Activated CD8-positive, alpha-beta memory T cell treated with anti-CD3 and anti-CD28 coated beads for 1 hour (primary cell): ENCODE results near the gene IFIT1.
"Not testable (repeated sequence)": the region's sequence is repeated elsewhere in the genome, so short reads cannot be mapped to it uniquely, and the experiment has no call there.

Experiments
- DNase-seq, 2 donors: peaks; one replicate each; pipeline ENCODE4 v3.0.0-alpha.2; 2020; ENCODE audit warnings: low read depth in 1 of 2; ENCODE audit errors: extremely low read depth in 1 of 2

The IFIT1 gene

DNA sequence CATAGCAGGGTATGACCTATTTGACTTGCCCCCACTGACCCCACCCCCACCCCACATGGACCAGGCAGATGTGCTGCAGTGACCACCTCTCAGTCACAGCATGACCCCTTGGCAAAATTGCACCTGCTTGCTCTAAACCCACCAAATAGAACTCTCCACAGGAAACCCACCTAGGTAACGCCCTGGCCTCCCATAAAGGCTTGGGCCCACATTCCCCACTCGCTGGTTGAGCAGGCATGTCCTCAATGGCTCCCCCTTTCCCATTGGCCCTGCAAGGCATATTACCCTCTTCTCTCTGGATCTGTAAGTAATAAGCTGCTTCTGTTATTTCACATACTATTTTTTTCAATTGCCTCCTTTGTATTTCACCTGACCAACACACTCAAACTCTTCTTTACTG is 2.7 kb downstream of the IFIT1 start:
- DNase-seq = no peak

DNA sequence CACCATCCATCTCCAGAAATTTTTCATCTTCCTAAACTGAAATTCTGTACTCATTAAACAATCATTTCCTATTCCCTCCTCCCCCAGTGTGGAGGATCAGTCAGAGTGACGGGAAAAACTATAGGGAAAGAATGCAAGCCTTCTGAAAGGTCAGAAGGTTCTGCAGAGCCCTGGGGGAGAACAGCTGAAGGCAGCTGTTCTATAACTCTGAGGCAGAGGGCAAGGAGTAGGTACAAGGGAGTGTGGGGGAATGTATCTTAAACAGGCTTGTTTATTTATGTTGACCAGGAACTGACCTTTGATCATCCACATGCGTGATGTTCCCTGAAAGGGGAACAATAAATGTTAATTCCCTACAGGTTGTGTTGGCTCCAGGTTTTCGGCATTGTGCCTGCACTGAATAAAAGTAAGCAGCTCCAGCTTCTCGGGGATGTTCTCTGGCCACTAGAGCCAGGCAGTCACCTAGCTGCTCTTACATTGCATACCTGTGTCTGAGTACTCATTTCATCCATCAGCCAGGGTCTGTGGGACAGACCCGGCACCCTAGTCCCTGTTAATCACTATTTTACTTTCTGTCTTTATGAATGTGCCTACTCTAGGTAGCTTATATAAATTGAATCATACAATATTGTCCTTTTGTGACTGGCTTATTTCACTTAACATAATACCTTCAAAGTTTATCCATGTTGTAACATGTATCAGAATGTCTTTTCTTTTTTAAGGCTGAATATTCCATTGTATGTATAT is 5.8 kb downstream of the IFIT1 start:
- DNase-seq = no peak

- no peak for DNase-seq
Observed at GRCh38 chr10:89399956-89400355, 7.5 kb downstream of the IFIT1 start.

GRCh38 chr10:89403043-89403442 is 10.6 kb downstream of the IFIT1 start:
- DNase-seq = no peak

DNA sequence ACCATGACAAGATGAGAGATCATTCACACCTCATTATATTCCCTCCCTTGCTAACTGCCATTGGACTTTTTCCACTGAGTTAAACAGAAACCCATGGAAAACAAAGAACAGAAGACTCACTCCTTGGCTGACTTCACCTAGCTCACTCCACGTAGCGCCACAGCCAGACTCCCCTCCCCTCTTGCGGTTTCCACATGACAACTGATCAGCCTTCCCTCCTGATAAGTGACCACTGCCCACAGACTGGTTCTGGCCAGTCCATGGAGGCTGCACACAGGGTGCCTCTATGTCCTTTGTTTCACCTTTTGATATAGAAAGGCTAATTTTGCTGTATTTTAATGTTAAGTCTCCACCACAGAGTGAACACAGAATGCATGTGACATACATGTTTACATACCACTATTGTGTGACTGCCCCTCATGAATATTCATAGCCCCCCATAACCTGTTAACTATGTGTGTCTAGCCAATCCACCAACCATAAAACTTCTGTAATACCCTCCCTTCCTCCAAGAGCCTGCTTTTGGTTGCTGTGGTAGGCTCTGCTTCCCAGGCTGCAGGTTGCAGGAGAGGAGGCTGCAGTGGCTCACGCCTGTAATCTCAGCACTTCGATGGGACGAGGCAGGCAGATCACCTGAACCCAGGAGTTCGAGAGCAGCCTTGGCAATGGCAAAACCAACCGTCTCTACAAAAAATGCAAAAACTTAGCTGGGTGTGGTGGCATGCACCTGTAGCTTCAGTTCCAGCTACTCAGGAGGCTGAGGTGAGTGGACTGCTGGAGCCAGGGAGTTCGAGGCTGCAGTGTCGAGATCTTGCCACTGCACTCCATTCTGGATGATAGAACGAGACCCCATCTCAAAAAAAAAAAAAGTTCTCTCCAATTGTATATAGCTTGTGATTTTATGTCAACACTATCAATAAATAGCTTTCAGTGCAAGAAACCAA is 12.0 kb downstream of the IFIT1 start:
- no peak for DNase-seq

GRCh38 chr10:89406178-89406577 is 13.8 kb downstream of the IFIT1 start:
- DNase-seq = not testable (repeated sequence)

- not testable (repeated sequence) for DNase-seq
Observed at GRCh38 chr10:89407792-89408191, 15.4 kb downstream of the IFIT1 start.

DNA sequence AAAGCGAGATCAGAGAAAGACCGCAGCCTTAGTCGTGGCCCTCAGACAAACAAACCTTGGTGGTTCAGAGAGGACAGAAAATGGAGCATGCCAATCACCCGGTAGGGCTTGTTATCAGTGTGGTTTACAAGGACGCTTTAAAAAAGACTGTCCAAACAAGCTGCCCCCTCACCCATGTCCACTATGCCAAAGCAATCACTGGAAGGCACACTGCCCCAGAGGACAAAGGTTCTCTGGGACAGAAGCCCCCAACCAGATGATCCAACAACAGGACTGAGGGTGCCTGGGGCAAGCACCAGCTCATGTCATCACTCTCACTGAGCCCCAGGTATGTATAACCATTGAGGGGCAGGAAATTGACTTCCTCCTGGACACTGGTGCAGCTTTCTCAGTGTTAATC is 16.9 kb downstream of the IFIT1 start:
- DNase-seq = not testable (repeated sequence)

- not testable (repeated sequence) for DNase-seq
Observed at GRCh38 chr10:89410551-89410950, 18.1 kb downstream of the IFIT1 start.

DNA sequence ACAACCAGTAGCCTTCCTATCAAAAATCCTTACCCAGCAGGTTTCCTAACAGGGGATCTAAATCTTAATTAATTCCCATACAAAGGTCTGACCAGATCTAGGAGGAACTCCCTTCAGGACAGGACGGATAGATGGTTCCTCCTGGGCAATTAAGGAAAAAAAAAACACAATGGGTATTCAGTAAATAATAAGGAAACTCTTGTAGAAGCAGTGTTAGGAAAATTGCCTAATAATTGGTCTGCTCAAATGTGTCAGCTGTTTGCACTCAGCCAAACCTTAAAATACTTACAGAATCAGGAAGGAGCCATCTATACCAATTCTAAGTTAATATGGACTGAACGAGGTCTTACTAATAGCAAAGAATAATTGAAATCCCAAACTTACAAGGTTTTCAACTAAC is 18.7 kb downstream of the IFIT1 start:
- not testable (repeated sequence) for DNase-seq

DNA sequence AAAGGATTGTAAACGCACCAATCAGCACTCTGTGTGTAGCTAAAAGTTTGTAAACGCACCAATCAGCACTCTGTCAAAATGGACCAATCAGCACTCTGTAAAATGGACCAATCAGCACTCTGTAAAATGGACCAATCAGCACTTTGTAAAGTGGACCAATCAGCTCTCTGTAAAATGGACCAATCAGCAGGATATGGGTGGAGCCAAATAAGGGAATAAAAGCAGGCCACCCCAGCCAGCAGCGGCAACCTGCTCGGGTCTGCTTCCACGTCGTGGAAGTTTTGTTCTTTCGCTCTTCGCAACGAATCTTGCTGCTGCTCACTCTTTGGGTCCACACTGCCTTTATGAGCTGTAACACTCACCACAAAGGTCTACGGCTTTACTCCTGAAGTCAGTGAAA is 19.9 kb downstream of the IFIT1 start:
- DNase-seq = not testable (repeated sequence)

- no peak for DNase-seq
Observed at GRCh38 chr10:89413398-89413912, 21.0 kb downstream of the IFIT1 start.

DNA sequence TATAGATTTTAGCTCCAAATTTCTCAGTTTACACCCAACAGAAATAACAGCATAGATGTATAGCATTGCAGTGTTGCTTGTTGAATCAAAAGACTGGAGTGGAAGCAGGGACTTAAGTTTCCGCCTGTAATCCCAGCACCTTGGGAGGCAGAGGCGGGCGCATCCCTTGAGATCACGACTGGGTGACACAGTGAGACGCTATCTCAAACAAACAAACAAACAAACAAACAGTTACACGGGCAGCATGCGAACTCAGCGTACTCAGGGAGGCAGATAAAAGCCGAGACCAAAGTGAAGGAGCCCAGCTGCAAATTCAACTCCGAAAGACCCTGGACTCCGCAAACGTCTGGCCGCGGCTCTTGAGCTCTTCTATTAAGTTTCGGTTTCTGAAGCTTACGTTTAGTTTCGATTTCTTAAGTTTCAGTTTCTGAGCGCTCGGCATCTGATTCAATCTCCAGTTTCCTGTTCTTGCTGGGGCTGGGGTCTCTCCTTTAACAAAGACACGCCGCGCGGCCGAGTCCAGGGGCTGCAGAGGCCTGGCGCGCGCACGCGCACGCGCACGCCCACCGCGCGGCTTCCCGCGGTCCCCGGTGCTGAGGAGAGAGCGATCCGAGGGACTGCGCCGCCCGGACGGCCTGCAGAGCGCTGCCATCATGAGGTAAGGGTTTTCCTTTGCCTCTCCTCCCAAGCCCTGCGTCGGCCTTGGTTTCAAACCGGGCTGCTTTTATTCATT is 21.9 kb downstream of the IFIT1 start, which contains the start of gene IFIT5:
TSS of gene IFIT5 (plus strand) at position 423 of the 733 bp plus-strand sequence. CDS start at position 654, 231 bp downstream.
- DNase-seq = peak; percentile 16 to 47

- peak in 1 of 2 donors; percentile 19 for DNase-seq
Observed at GRCh38 chr10:89414879-89415821, 22.7 kb downstream of the IFIT1 start.

- no peak for DNase-seq
Observed at GRCh38 chr10:89416465-89416864, 24.0 kb downstream of the IFIT1 start.

DNA sequence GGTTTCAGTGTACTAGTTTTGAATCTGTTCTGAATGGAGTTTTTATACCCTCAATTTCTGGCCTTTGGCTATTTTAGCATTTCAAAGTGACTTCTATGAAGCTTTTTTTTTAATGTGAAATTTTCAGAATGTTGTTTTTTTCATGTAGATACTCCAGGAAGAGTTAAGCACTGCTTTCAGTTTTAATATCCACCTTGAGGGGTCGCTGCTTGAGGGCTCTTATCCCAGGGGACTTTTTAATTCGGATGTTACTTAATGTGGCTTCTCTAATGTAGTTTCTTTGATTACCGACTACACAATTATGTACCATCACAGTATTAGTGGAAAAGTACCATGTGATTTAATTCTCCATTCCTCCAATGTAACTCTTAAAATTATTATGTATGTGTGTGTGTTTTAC is 27.1 kb downstream of the IFIT1 start:
- no peak for DNase-seq

DNA sequence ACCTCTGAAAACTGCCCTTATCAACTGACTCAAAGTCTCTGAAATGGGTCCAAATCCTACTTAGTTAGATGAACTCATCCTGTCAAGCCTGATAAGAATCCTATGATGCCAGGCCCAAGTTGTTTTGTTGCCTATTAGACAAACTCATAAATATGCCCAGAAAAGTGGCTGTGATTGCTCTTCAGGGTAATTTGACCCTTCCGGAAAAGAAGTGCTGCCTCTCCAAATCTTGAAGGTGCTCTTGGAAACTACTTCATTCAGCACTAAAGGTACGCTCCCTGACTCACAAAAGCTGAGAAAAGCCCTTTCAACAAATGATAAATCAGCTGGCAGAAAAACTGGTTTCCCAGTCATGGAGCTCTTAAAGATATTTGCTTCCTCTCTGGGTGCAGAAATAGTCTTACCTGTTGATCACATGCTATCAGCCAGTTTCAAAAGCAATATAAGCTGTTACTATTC is 28.6 kb downstream of the IFIT1 start:
- DNase-seq = no peak

DNA sequence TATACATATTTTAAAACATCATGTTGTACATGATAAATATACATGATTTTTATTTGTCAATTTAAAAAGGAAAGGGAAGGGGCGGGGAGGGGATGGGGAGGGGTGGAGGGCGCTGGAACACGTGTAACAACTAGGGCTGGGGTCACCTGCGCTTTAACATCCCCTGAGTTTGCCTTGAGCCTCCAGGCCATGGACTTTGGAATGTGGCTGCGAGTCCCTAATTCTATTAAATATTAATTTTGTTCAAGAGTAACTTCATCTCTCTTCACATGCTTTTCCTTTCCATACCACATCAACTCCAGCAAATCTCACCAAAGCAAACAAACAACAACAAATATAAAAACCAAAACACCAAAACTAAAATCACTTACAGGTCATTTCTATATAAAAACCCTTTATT is 32.6 kb downstream of the IFIT1 start:
- no peak for DNase-seq

DNA sequence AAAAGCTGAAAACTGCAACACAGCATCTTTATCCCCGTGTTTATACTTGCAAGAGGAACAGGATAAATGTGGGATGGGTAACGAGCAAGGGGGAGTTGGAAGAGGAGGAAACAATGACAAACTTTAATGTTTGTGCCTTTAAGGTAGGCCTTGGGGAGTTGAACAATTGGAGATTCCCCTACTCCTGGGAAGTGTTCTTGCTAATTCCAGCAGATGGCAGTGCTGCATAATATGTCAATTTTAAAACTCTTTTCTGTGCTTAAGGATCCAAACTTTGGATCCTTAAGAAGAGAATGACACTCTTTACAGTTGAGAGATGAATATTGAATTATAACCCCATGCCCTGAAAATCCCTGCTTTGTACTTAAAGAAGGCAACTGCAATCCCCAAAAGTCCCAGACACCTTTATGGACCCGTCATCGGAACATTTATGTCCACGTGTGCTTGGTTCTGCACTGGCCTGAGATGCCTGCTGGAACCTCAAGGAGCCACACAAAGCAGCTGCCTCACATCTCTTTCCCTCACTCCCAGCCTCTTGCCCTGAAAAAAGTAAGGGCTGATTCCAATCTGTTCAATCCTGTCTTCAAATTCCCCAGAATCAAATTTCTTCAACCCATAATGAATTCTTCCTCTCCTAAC is 33.9 kb downstream of the IFIT1 start:
- no peak for DNase-seq
